H1 (cell line): ENCODE data around the gene LHPP. TPM values are rescaled to one million over a fixed set of nuclear protein-coding genes. Genes with fewer than 3 reads are reported as not detected.

Experiments used
- CTCF ChIA-PET: fragments of 300-600 bp; sonication (Branson Sonifier 250); formaldehyde crosslinking; loops from one replicate; lab custom pipeline; 2021; ENCODE audit not compliant: partially characterized antibody; lab: Charles Lee
- POLR2A ChIA-PET: fragments of 300-600 bp; sonication (Branson Sonifier 250); formaldehyde crosslinking; loops from one replicate; lab custom pipeline; 2021; ENCODE audit warnings: inconsistent platforms; ENCODE audit not compliant: partially characterized antibody; lab: Charles Lee
- DNase-seq, 2 experiments: peaks; one replicate each; pipeline versions ENCODE4 v3.0.0 to v3.0.0-alpha.2; 2010 to 2022; ENCODE audit warnings: low spot score in 2 of 2, low read depth in 1 of 2, mixed read lengths in 1 of 2
- FAIRE-seq: peaks from 2 replicates; lab custom pipeline; 2011; peaks lifted over from hg19 to GRCh38; lab: Jason Lieb, UNC
- H2AFZ ChIP-seq: 2 replicates; pipeline ENCODE4 v1.8.1; 2012; ENCODE audit warnings: low read length, inconsistent platforms
- H2AK5ac ChIP-seq: 2 replicates; pipeline ENCODE4 v1.6.1; 2013; ENCODE audit warnings: low read depth, low read length
- H2BK120ac ChIP-seq: replicated peaks from 2 replicates; pipeline ENCODE3; 2013; ENCODE audit warnings: low read depth, low read length, inconsistent platforms
- H2BK12ac ChIP-seq: 2 replicates; pipeline ENCODE4 v1.6.1; 2013; ENCODE audit warnings: low read depth, low read length
- H2BK15ac ChIP-seq: 2 replicates; pipeline ENCODE4 v1.6.1; 2013; ENCODE audit warnings: low read length
- H2BK20ac ChIP-seq: 2 replicates; pipeline ENCODE4 v1.6.1; 2013; ENCODE audit warnings: low read length
- H2BK5ac ChIP-seq: 2 replicates; pipeline ENCODE4 v1.6.1; 2013; ENCODE audit warnings: low read depth, low read length
- H3K14ac ChIP-seq: 2 replicates; pipeline ENCODE4 v1.6.1; 2013; ENCODE audit warnings: inconsistent platforms; ENCODE audit not compliant: insufficient read length
- H3K18ac ChIP-seq: 2 replicates; pipeline ENCODE4 v1.6.1; 2013; ENCODE audit warnings: low read length; ENCODE audit errors: extremely low read depth
- H3K23ac ChIP-seq: 2 replicates; pipeline ENCODE4 v1.6.1; 2013; ENCODE audit warnings: inconsistent platforms; ENCODE audit not compliant: insufficient read length
- H3K23me2 ChIP-seq: 2 replicates; pipeline ENCODE4 v1.6.1; 2013; ENCODE audit warnings: low read depth, low read length
- H3K27ac ChIP-seq: 2 replicates; pipeline ENCODE4 v1.6.1; 2011; ENCODE audit warnings: low read depth, low read length, inconsistent platforms
- H3K27me3 ChIP-seq, 4 experiments: replicated peaks in 1 of 4; 1 replicate in 1 of 4; 2 replicates in 3 of 4; pipeline versions ENCODE4 v1.6.1 to v1.8.1; 2011 to 2013; ENCODE audit warnings: low read length in 3 of 4, mild to moderate bottlenecking in 3 of 4, inconsistent platforms in 2 of 4, mixed read lengths in 2 of 4, moderate library complexity in 1 of 4; ENCODE audit not compliant: control insufficient read depth in 3 of 4, insufficient read depth in 3 of 4; ENCODE audit errors: extremely low read depth in 1 of 4
- H3K36me3 ChIP-seq, 4 experiments: 2 replicates each; pipeline versions ENCODE4 v1.6.1 to v1.8.1; 2011 to 2013; ENCODE audit warnings: mild to moderate bottlenecking in 4 of 4, low read length in 3 of 4, moderate library complexity in 2 of 4, control low read depth in 1 of 4, inconsistent platforms in 1 of 4; ENCODE audit not compliant: insufficient read depth in 4 of 4, control insufficient read depth in 2 of 4
- H3K4ac ChIP-seq: replicated peaks from 2 replicates; pipeline ENCODE3; 2013; ENCODE audit warnings: low read length, low read depth, mixed read lengths, inconsistent platforms; ENCODE audit not compliant: insufficient read length
- H3K4me1 ChIP-seq, 4 experiments: replicated peaks in 1 of 4; 1 replicate in 1 of 4; 2 replicates in 3 of 4; pipeline versions ENCODE4 v1.6.1 to v1.8.1; 2011 to 2013; ENCODE audit warnings: low read length in 3 of 4, inconsistent platforms in 2 of 4, mixed read lengths in 1 of 4; ENCODE audit not compliant: insufficient read depth in 4 of 4, control insufficient read depth in 3 of 4
- H3K4me2 ChIP-seq, 2 experiments: 2 replicates each; pipeline versions ENCODE4 v1.6.1 to v1.8.1; 2011 to 2013; ENCODE audit warnings: low read depth in 2 of 2, low read length in 2 of 2, control low read depth in 1 of 2, inconsistent platforms in 1 of 2, mild to moderate bottlenecking in 1 of 2; ENCODE audit not compliant: insufficient read depth in 1 of 2
- H3K4me3 ChIP-seq, 4 experiments: fragments of 200-600, 300-600 bp in 1 of 4; sonication (generic), shearing (Covaris generic), sonication (Bioruptor Twin) in 1 of 4; 2 replicates each; pipeline versions ENCODE4 v1.5.1 to v1.8.1; 2011 to 2016; ENCODE audit warnings: low read length in 4 of 4, low read depth in 3 of 4, control low read depth in 2 of 4, inconsistent platforms in 2 of 4, mild to moderate bottlenecking in 2 of 4, mixed read lengths in 1 of 4, moderate library complexity in 1 of 4; ENCODE audit not compliant: insufficient read depth in 2 of 4; ENCODE audit errors: extremely low read depth in 1 of 4
- H3K56ac ChIP-seq: replicated peaks from 2 replicates; pipeline ENCODE3; 2013; ENCODE audit warnings: low read depth, mild to moderate bottlenecking, mixed read lengths, low read length, inconsistent platforms; ENCODE audit not compliant: insufficient read length
- H3K79me1 ChIP-seq: 2 replicates; pipeline ENCODE4 v1.6.1; 2013; ENCODE audit warnings: low read depth, low read length, control low read depth
- H3K79me2 ChIP-seq, 2 experiments: 2 replicates each; pipeline versions ENCODE4 v1.6.1 to v1.8.1; 2012 to 2013; ENCODE audit warnings: low read length in 2 of 2, mild to moderate bottlenecking in 2 of 2, inconsistent platforms in 1 of 2; ENCODE audit not compliant: insufficient read depth in 2 of 2, control insufficient read depth in 1 of 2
- H3K9ac ChIP-seq, 4 experiments: replicated peaks in 1 of 4; 1 replicate in 1 of 4; 2 replicates in 3 of 4; pipeline versions ENCODE4 v1.6.1 to v1.8.1; 2011 to 2013; ENCODE audit warnings: low read depth in 3 of 4, low read length in 3 of 4, control low read depth in 2 of 4, mild to moderate bottlenecking in 2 of 4, moderate library complexity in 2 of 4, inconsistent platforms in 1 of 4; ENCODE audit errors: extremely low read depth in 1 of 4
- H3K9me3 ChIP-seq, 2 experiments: 2 replicates each; pipeline versions ENCODE4 v1.6.1 to v1.8.1; 2012 to 2013; ENCODE audit warnings: mild to moderate bottlenecking in 2 of 2, moderate library complexity in 2 of 2, control low read depth in 1 of 2, inconsistent platforms in 1 of 2, low read depth in 1 of 2, low read length in 1 of 2, mixed read lengths in 1 of 2; ENCODE audit not compliant: insufficient read depth in 2 of 2
- H4K20me1 ChIP-seq, 2 experiments: replicated peaks in 1 of 2; 2 replicates each; pipeline versions ENCODE3 to v1.8.1; 2011 to 2013; ENCODE audit warnings: inconsistent platforms in 2 of 2, low read length in 2 of 2, mild to moderate bottlenecking in 1 of 2; ENCODE audit not compliant: insufficient read depth in 2 of 2, control insufficient read depth in 1 of 2
- H4K5ac ChIP-seq: 2 replicates; pipeline ENCODE4 v1.6.1; 2013; ENCODE audit warnings: low read length, low read depth, mixed read lengths, inconsistent platforms; ENCODE audit not compliant: insufficient read length
- H4K8ac ChIP-seq: 2 replicates; pipeline ENCODE4 v1.8.0; 2013; ENCODE audit warnings: mild to moderate bottlenecking, moderate library complexity, low read length, inconsistent platforms; ENCODE audit not compliant: insufficient read depth; ENCODE audit errors: extremely low read depth
- H4K91ac ChIP-seq: replicated peaks from 2 replicates; pipeline ENCODE3; 2013; ENCODE audit warnings: low read length, mixed read lengths, inconsistent platforms; ENCODE audit not compliant: insufficient read length
- CHD1 ChIP-seq: IDR thresholded peaks from 2 replicates; pipeline ENCODE4 v1.6.1; 2012; ENCODE audit warnings: low read depth, low read length, improper control_type of control experiment
- EP300 ChIP-seq, 2 experiments: IDR thresholded peaks; 1 replicate in 1 of 2; 2 replicates in 1 of 2; pipeline ENCODE4 v1.6.1; 2011 to 2012; ENCODE audit warnings: low read depth in 2 of 2, low read length in 2 of 2, mild to moderate bottlenecking in 2 of 2, borderline replicate concordance in 1 of 2, inconsistent platforms in 1 of 2, moderate library complexity in 1 of 2
- TEAD4 ChIP-seq: IDR thresholded peaks from 2 replicates; pipeline ENCODE4 v1.6.1; 2012; ENCODE audit warnings: low read depth, low read length, inconsistent platforms, mixed read lengths
- WGBS, 2 experiments: shearing (Covaris generic) in 1 of 2; methylation state at CpG; one replicate each; pipeline versions ENCODE4 v1.1.6 to v1.1.7; 2013 to 2015; ENCODE audit warnings: low lambda C conversion rate in 2 of 2, mixed read lengths in 2 of 2, inconsistent platforms in 1 of 2, low coverage in 1 of 2, missing lambda C conversion rate in 1 of 2; ENCODE audit not compliant: insufficient replicate concordance in 2 of 2, insufficient coverage in 1 of 2, insufficient read length in 1 of 2; ENCODE audit errors: extremely low coverage in 1 of 2, missing lambda C conversion rate in 1 of 2; 5-methylcytosine and 5-hydroxymethylcytosine counted together
- polyA plus RNA-seq, 7 experiments: library from polyadenylated mRNA; depleted of rRNA in 3 of 7; stranded (reverse) in 5 of 7; unstranded in 2 of 7; fragments of >200 nt in 5 of 7; fragments of 200-250 nt in 2 of 7; gene quantifications; 1 replicate in 5 of 7; 2 replicates in 1 of 7; 4 replicates in 1 of 7; pipeline versions ENCODE4 v1.2.1 to v1.2.3, GENCODE V29; 2011 to 2013; ENCODE audit warnings: missing spikeins in 2 of 7, mixed read lengths in 2 of 7
- total RNA-seq: library from RNA; stranded (reverse); fragmentation: NEBNext Ultra II Directional; extraction: Animal tissue kit (Norgen Biotek cat#: 25700); gene quantifications from 2 replicates; pipeline ENCODE4 v1.2.1, GENCODE V29; 2021
- TF ChIP-seq, protein P1 (sequence below): IDR thresholded peaks from 2 replicates; pipeline ENCODE4 v1.6.1; 2011; ENCODE audit warnings: low read depth, mild to moderate bottlenecking, low read length; ENCODE audit not compliant: insufficient read depth

LHPP gene
- total and polyA plus RNA-seq, 2 of the 8 experiments (the other 6 are each of a cell fraction or from before 2014, with no cell fraction given): 26.0 to 45.0 TPM

DNA sequence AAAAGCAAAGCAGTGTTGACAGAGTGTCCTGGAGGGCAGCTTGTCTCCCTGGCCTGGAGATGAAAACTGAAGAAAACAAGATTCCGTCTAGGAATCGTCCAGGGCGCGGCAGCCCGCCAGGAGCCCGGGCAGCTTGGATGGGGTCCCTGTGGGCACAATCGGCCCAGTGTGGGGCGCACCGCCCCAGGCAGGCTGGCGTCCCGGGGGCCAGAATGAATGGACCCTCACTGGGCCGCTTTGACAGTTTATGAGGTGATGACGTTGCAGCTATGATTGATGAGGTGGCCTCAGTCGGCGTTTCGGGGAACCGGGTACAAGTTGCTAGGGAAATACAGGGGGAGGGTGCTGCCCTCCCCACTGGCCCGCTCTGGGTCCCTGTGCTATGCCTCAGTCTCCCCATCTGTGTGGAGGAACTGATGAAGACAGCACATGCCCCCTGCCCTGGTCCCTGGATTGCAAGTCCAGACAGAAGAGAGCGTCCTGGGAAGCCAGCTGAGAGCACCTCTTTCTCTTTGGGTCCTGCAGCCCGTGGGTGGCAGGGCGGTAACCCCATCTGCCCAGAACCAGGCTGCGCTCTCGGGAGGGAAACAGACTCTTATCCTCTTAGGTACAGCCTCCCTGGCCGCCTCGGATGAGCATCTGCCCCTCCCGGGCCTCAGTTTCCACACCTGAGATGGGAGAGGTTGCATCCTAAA, 131.3 kb downstream of the LHPP start:
- ChIA-PET CTCF (interaction anchor here (1.0 to 1.6 kb wide), 4 partner anchors 27 to 173 kb away, joined by 3 to 5 read pairs (median 3); no protein-coding TSS in a partner anchor), POLR2A (no interaction called here)
- Histone ChIP-seq H3K23me2 (no peaks in the 10 kb centered on the region), H3K27ac (no peak overlapping the region), H2BK20ac (no peak overlapping the region), H3K23ac (no peak overlapping the region), H2AK5ac (no peak overlapping the region), H3K79me1 (no peaks in the 10 kb centered on the region), H2BK12ac (no peak overlapping the region), H3K36me3 (no peaks in the 10 kb centered on the region), H3K4me3 (no peak overlapping the region), H3K4ac (no peak overlapping the region), H2BK5ac (no peak overlapping the region), H3K4me1 (no peaks in the 10 kb centered on the region), H2AFZ (no peak overlapping the region), H3K14ac (no peak overlapping the region), H2BK15ac (no peak overlapping the region), H4K5ac (no peak overlapping the region), H3K56ac (no peak overlapping the region), H3K9ac (no peak overlapping the region), H4K91ac (no peak overlapping the region), H3K9me3 (no peaks in the 10 kb centered on the region), H3K27me3 (no peaks in the 10 kb centered on the region; a peak in 2 of 7 replicates), H4K20me1 (peaks cover 2% of the 10 kb centered on the region in 2 experiments), H2BK120ac (no peak overlapping the region), H3K4me2 (no peak overlapping the region), H3K18ac (no peak overlapping the region), H4K8ac (peak overlapping the region; percentile 57), H3K79me2 (no peaks in the 10 kb centered on the region)
- TF ChIP-seq TEAD4 (no peak), EP300 (IDR thresholded peaks at IDR 0.05; ENCODE audit: borderline replicate concordance in 1 of 2, low read depth in 2 of 2, low read length in 2 of 2) (no peak), CHD1 (no peak)
- TF ChIP-seq, protein P1, sequence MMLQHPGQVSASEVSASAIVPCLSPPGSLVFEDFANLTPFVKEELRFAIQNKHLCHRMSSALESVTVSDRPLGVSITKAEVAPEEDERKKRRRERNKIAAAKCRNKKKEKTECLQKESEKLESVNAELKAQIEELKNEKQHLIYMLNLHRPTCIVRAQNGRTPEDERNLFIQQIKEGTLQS: no peak
- FAIRE-seq: no peak
- DNase-seq: no peak
- WGBS, 2 experiments: 92% methylated on average over 24 of the region's 26 CpGs; no CpG with 5 or more reads in 1 of the 2 experiments
